Smooth muscle cell (in vitro differentiated cells): ENCODE results near the gene PRKACB. TPM values are rescaled to one million over a fixed set of nuclear protein-coding genes. Genes with fewer than 3 reads are reported as not detected.

Experiments
- DNase-seq: peaks from one replicate; lab custom pipeline; 2025; ENCODE audit not compliant: unreplicated experiment; lab: John Stamatoyannopoulos, UW
- H2AFZ ChIP-seq: fragments of 200-600 bp; sonication (generic); 2 replicates; pipeline ENCODE4 v1.6.0; 2016; ENCODE audit warnings: antibody characterized with exemption, low read depth, mild to moderate bottlenecking
- H3F3A ChIP-seq: fragments of 200-600 bp; sonication (generic); 2 replicates; pipeline ENCODE4 v1.6.0; 2017; ENCODE audit warnings: antibody characterized with exemption, low read depth
- H3K27ac ChIP-seq: fragments of 200-600 bp; sonication (generic); 2 replicates; pipeline ENCODE4 v1.5.1; 2016; ENCODE audit warnings: low read depth, mild to moderate bottlenecking
- H3K27me3 ChIP-seq: fragments of 200-600 bp; sonication (generic); 2 replicates; pipeline ENCODE4 v1.6.1; 2016; ENCODE audit warnings: low read depth, mild to moderate bottlenecking
- H3K36me3 ChIP-seq: fragments of 200-600 bp; sonication (generic); 2 replicates; pipeline ENCODE4 v1.5.1; 2016; ENCODE audit warnings: low read depth
- H3K4me1 ChIP-seq: fragments of 200-600 bp; sonication (generic); 2 replicates; pipeline ENCODE4 v1.5.1; 2016; ENCODE audit warnings: low read depth
- H3K4me2 ChIP-seq: fragments of 200-600 bp; sonication (generic); 2 replicates; pipeline ENCODE4 v1.6.0; 2016; ENCODE audit warnings: mild to moderate bottlenecking
- H3K4me3 ChIP-seq: fragments of 200-600 bp; sonication (generic); 2 replicates; pipeline ENCODE4 v1.5.1; 2016; ENCODE audit warnings: mild to moderate bottlenecking
- H3K79me2 ChIP-seq: fragments of 200-600 bp; sonication (generic); 2 replicates; pipeline ENCODE4 v1.6.0; 2016; ENCODE audit warnings: low read depth, mild to moderate bottlenecking
- H3K9ac ChIP-seq: fragments of 200-600 bp; sonication (generic); 2 replicates; pipeline ENCODE4 v1.6.0; 2016; ENCODE audit warnings: low read depth
- H3K9me3 ChIP-seq: fragments of 200-600 bp; sonication (generic); replicated peaks from 2 replicates; pipeline ENCODE4 v1.5.1; 2016; ENCODE audit warnings: low read depth
- H4K20me1 ChIP-seq: fragments of 200-600 bp; sonication (generic); 2 replicates; pipeline ENCODE4 v1.6.0; 2016; ENCODE audit warnings: low read depth
- WGBS: methylation state at CpG from one replicate; pipeline ENCODE4 v1.1.7; 2016; ENCODE audit warnings: low lambda C conversion rate; 5-methylcytosine and 5-hydroxymethylcytosine counted together
- polyA plus RNA-seq: library from polyadenylated mRNA; unstranded; fragments of >200 nt; fragmentation: Nextera tagmentation; extraction: Ambion mirVana; gene quantifications from 2 replicates; pipeline ENCODE4 v1.2.1, GENCODE V29; 2016
- total RNA-seq: library from RNA; depleted of rRNA; stranded (reverse); fragments of >200 nt; gene quantifications from 2 replicates; pipeline ENCODE4 v1.2.3, GENCODE V29; 2014
- TF ChIP-seq, protein P1 (sequence below): fragments of 200-600 bp; sonication (generic); IDR thresholded peaks from 2 replicates; pipeline ENCODE4 v1.5.1; 2017; ENCODE audit warnings: borderline replicate concordance, mild to moderate bottlenecking, antibody characterized with exemption; ENCODE audit not compliant: insufficient read depth, poor library complexity, severe bottlenecking

PRKACB gene
- total and polyA plus RNA-seq, 2 experiments from 2014 or later = 18.8 to 42.3 TPM

DNA sequence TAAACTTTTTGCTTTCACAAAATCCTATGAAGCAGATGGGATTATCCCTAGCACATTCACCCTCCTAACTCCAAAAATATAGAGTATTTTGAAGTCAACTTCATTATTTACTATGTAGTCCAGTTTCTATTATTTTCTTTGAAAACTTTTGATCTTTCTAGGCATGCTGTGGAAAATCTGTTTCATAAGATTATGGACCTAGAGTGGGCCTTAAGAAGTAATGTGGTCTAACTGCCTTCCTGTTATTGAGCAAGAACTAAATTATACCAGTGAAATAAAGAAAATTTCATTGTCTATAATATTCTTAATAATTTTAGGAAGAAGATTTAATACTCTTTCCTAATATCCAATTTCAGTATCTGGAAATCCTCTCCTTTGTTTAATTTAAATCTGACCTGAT, 58.1 kb downstream of the PRKACB start:
- Histone ChIP-seq H3K4me2 (no peak overlapping the region), H3K4me3 (no peak overlapping the region), H3K79me2 (no peaks in the 10 kb centered on the region), H4K20me1 (no peaks in the 10 kb centered on the region), H3K27ac (no peak overlapping the region), H2AFZ (no peak overlapping the region), H3K27me3 (no peaks in the 10 kb centered on the region), H3F3A (no peaks in the 10 kb centered on the region), H3K9ac (no peak overlapping the region), H3K9me3 (no peaks in the 10 kb centered on the region), H3K36me3 (peaks cover 6% of the 10 kb centered on the region), H3K4me1 (no peaks in the 10 kb centered on the region)
- DNase-seq = no peak
- TF ChIP-seq, protein P1, sequence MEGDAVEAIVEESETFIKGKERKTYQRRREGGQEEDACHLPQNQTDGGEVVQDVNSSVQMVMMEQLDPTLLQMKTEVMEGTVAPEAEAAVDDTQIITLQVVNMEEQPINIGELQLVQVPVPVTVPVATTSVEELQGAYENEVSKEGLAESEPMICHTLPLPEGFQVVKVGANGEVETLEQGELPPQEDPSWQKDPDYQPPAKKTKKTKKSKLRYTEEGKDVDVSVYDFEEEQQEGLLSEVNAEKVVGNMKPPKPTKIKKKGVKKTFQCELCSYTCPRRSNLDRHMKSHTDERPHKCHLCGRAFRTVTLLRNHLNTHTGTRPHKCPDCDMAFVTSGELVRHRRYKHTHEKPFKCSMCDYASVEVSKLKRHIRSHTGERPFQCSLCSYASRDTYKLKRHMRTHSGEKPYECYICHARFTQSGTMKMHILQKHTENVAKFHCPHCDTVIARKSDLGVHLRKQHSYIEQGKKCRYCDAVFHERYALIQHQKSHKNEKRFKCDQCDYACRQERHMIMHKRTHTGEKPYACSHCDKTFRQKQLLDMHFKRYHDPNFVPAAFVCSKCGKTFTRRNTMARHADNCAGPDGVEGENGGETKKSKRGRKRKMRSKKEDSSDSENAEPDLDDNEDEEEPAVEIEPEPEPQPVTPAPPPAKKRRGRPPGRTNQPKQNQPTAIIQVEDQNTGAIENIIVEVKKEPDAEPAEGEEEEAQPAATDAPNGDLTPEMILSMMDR = no peak

DNA sequence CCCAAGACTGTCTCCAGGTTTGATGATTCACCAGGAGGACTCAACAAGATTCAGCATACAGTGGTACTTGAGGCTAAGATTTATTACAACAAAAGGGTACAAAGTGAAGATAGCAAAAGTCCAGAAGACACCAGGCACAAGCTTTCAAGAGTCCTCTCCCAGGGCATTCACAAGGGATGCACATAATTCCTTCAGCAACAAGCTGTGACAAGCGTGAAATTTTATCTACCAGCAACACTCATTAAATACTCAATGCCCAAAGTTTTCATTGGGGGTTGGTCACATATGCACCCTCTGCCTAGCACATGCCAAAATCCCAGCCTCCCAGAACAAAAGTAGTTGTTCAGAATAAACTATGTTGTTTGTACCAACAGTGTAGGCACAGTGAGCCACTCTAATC, 62.3 kb downstream of the PRKACB start:
- DNase-seq = no peak
- WGBS = 95% methylated on average over 1 of the region's 1 CpG
- H3K4me2 ChIP-seq = no peak overlapping the region

DNA sequence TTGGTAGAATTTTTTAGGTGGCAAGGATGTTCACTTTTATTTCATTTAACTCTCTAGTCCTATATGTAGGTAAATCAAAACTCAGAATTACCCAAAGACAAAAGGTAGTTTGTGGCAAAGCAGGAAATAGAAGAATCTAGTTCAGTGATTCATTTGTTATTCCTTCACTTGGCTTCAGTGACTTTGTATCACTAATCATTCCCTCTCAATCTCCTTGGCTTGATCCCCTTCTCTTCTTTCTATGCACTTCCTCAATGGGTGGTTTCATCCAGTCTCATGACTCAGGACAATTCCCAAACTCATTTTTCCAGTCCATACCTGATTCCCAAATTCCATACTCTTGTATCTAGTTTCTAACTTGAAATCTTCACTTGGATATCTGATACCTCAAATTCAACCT, 64.9 kb downstream of the PRKACB start:
- H3K79me2 ChIP-seq = no peaks in the 10 kb centered on the region
- H3K9me3 ChIP-seq = no peaks in the 10 kb centered on the region
- H3K4me3 ChIP-seq = no peak overlapping the region
- no peaks in the 10 kb centered on the region for H3K36me3 ChIP-seq
- no peaks in the 10 kb centered on the region for H3F3A ChIP-seq
- TF ChIP-seq, protein P1 = no peak
- H3K4me1 ChIP-seq = no peaks in the 10 kb centered on the region
- no peak overlapping the region for H3K9ac ChIP-seq
- no peak overlapping the region for H2AFZ ChIP-seq
- no peaks in the 10 kb centered on the region for H3K27me3 ChIP-seq
- H4K20me1 ChIP-seq = no peaks in the 10 kb centered on the region
- DNase-seq = no peak
- no peak overlapping the region for H3K4me2 ChIP-seq
- no peak overlapping the region for H3K27ac ChIP-seq

More for the DNA sequence above, 62.3 kb downstream of the PRKACB start:
- Histone ChIP-seq H3K9me3 (no peaks in the 10 kb centered on the region), H3K4me3 (no peak overlapping the region), H3F3A (no peaks in the 10 kb centered on the region), H3K4me1 (no peaks in the 10 kb centered on the region), H4K20me1 (no peaks in the 10 kb centered on the region), H3K79me2 (no peaks in the 10 kb centered on the region), H2AFZ (no peak overlapping the region), H3K27me3 (no peaks in the 10 kb centered on the region), H3K27ac (no peak overlapping the region), H3K9ac (no peak overlapping the region), H3K36me3 (no peaks in the 10 kb centered on the region)
- TF ChIP-seq, protein P1 = no peak

DNA sequence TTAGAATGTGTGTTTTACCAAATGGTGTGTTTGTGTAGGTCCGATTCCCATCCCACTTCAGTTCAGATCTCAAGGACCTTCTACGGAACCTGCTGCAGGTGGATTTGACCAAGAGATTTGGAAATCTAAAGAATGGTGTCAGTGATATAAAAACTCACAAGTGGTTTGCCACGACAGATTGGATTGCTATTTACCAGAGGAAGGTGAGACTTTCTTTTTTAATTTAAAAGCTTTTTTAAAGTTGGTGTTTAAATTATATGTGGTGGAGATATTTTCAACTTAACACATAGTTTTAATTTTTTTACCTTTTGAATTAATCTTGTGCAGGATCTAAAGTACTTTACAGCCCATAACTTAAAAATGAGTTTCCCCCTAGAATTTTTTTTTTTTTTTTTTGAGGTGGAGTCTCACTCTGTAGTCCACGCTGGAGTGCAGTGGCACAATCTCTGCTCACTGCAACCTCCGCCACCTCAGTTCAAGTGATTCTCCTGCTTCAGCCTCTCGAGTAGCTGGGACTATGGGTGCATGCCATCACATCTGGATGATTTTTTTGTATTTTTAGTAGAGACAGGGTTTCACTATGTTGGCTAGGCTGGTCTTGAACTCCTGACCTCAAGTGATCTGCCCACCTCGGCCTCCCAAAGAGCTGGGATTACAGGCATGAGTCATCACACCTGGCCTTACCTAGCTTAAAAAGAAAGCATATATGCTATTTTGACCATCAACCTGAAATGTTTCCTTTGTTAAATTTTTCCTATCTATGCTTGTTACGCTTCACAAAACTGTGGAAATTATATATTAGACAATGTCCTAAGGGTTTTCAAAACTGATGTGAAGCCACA, 70.3 kb downstream of the PRKACB start:
- H3K4me3 ChIP-seq = no peak overlapping the region
- H3K79me2 ChIP-seq = no peaks in the 10 kb centered on the region
- H3K4me2 ChIP-seq = no peak overlapping the region
- no peak for DNase-seq
- no peak overlapping the region for H3K9ac ChIP-seq
- 91% methylated on average over 8 of the region's 8 CpGs for WGBS
- H3K36me3 ChIP-seq = no peaks in the 10 kb centered on the region
- TF ChIP-seq, protein P1 = no peak
- no peaks in the 10 kb centered on the region for H3K4me1 ChIP-seq
- no peaks in the 10 kb centered on the region for H3K27me3 ChIP-seq
- H3K27ac ChIP-seq = no peak overlapping the region
- H3F3A ChIP-seq = no peaks in the 10 kb centered on the region
- no peak overlapping the region for H2AFZ ChIP-seq
- no peaks in the 10 kb centered on the region for H3K9me3 ChIP-seq
- no peaks in the 10 kb centered on the region for H4K20me1 ChIP-seq
